Endothelial cell of hepatic sinusoid (primary cell): ENCODE data around the gene EPM2AIP1.
"Not testable (repeated sequence)": the region's sequence is repeated elsewhere in the genome, so short reads cannot be mapped to it uniquely, and the experiment has no call there.

Experiments
- in situ Hi-C: cut with HindIII; loops from 2 replicates; pipeline ENCODE4 v1.10.0; 2017; ENCODE audit warnings: low sequenced_read_pairs

EPM2AIP1 gene

GRCh38 chr3:37014620-37015019 is 21.7 kb upstream of the EPM2AIP1 start:
- in situ Hi-C loops = no loop called here

- in situ Hi-C loops = no loop called here
These were observed 674 bp upstream of the EPM2AIP1 start, which contains the start of gene MLH1 for GRCh38 chr3:36993326-36994283. MLH1 (plus strand) TSS chr3:36993518; CDS start chr3:36993548, 30 bp downstream.

- in situ Hi-C loops = no loop called here
These were observed 767 bp downstream of the EPM2AIP1 start for GRCh38 chr3:36991923-36992805.

- in situ Hi-C loops = no loop called here
These were observed 1.8 kb downstream of the EPM2AIP1 start for GRCh38 chr3:36991147-36991546.

- in situ Hi-C loops = no loop called here
These were observed 3.4 kb downstream of the EPM2AIP1 start for GRCh38 chr3:36989568-36989967.

- in situ Hi-C loops = no loop called here
These were observed 3.9 kb downstream of the EPM2AIP1 start for GRCh38 chr3:36989005-36989404.

- in situ Hi-C loops = no loop called here
These were observed 4.6 kb downstream of the EPM2AIP1 start for GRCh38 chr3:36988356-36988755.

- in situ Hi-C loops = no loop called here
These were observed 11.9 kb downstream of the EPM2AIP1 start for GRCh38 chr3:36981006-36981405.

- in situ Hi-C loops = no loop called here
These were observed 19.8 kb downstream of the EPM2AIP1 start for GRCh38 chr3:36973139-36973538.

GRCh38 chr3:36972163-36972562 is 20.8 kb downstream of the EPM2AIP1 start:
- in situ Hi-C loops = no loop called here

- in situ Hi-C loops = loop anchor here (5.0 kb wide), 1 partner anchor 62 kb away; no protein-coding TSS in a partner anchor
These were observed 23.1 kb downstream of the EPM2AIP1 start for GRCh38 chr3:36969540-36970432.

- in situ Hi-C loops = loop anchor here (5.0 kb wide), 1 partner anchor 62 kb away; no protein-coding TSS in a partner anchor
These were observed 23.8 kb downstream of the EPM2AIP1 start for GRCh38 chr3:36969085-36969484.

- in situ Hi-C loops = loop anchor here (5.0 kb wide), 1 partner anchor 58 kb away; no protein-coding TSS in a partner anchor
These were observed 27.5 kb downstream of the EPM2AIP1 start for GRCh38 chr3:36965440-36965839.

GRCh38 chr3:36964817-36965216 is 28.1 kb downstream of the EPM2AIP1 start:
- in situ Hi-C loops = loop anchor here (5.0 kb wide), 1 partner anchor 58 kb away; no protein-coding TSS in a partner anchor

- in situ Hi-C loops = no loop called here
These were observed 28.6 kb downstream of the EPM2AIP1 start for GRCh38 chr3:36964331-36964730.

GRCh38 chr3:36963008-36963407 is 29.9 kb downstream of the EPM2AIP1 start:
- in situ Hi-C loops = not testable (repeated sequence)

- in situ Hi-C loops = no loop called here
These were observed 32.4 kb downstream of the EPM2AIP1 start for GRCh38 chr3:36960502-36960901.

GRCh38 chr3:36959821-36960220 is 33.1 kb downstream of the EPM2AIP1 start:
- in situ Hi-C loops = no loop called here

GRCh38 chr3:36957862-36958686 is 34.9 kb downstream of the EPM2AIP1 start:
- in situ Hi-C loops = no loop called here
